GM19023 (cell line): ENCODE results near the gene ZNF160.

Experiments
- ATAC-seq: cut with Tn5 transposase; IDR thresholded peaks from one replicate; pipeline ENCODE4 v1.9.1; 2021; ENCODE audit warnings: mild to moderate bottlenecking, moderate library complexity; ENCODE audit not compliant: unreplicated experiment

ZNF160 gene

DNA sequence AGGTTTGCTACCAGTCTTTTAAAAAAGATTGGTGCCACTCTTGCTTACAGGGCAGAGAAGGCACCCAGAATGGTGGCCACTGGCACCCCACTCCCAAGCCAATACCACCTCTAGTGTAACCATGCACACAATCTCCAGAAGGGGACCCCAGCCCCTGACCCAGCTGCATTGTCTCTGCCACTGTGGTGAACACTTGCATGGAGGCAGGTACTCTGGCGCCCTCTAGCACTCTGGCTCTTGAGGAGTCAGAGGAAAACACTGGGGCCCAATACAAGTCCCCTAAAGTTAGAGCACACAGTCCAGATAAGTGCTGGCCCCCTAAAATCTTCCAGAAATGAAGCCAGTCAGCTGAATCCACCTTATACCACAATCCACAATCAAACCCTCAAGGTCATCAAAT is 83.5 kb downstream of the ZNF160 start:
- ATAC-seq = no peak
